SIG-M5 treated with dmso at 0.1 percent for 504 hours (cell line): ENCODE data around the gene IL1RAPL2.
"Not testable (repeated sequence)": the region's sequence is repeated elsewhere in the genome, so short reads cannot be mapped to it uniquely, and the experiment has no call there.

Experiments used
- DNase-seq: peaks from one replicate; lab custom pipeline; 2025; ENCODE audit not compliant: unreplicated experiment; lab: John Stamatoyannopoulos, UW

Gene IL1RAPL2

DNA sequence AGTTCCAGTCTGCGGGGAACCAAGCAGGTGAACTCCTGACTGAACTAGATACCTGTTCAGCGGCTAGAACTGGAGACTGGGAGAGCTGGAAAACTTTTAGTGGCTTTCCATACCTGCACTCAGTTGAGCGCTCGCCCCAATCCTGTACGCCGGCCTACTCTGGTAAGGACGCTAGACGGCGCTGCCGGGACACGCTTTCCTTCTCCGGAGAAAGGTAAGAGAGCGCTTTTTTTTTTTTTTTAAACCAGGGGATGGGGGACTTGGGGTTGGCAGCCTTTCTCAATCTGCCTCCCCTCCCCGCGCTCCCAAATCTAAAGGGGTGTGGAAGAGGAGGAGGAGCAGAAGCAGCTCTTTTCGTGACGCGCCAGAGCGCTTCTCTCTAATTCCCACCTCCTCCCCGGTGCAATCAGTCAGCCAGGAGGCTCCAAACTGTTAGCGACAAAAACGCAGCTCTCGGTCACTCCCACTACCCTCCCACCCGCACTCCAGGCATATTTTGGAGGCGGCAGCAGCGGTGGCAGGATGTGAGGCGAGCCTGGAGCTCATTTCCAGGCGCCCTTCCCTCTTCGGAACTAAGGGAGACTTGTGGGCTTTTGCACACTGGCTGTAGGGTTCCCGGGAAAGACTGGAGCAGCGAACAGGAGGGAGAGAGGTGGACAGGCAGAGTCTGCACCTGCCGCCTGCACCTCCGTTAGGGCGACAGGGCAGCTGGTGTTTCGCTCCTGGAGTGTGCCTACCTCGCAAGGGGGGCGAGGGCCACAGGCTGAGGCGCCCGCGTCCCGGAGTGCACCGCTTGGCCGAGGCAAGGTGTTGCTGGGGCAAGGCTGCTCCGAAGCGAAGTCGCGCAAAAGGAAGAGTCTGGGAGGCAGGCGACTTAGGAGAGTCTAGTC, at the start of gene IL1RAPL2:
TSS of gene IL1RAPL2 (plus strand) at position 409 of the 890 bp plus-strand sequence.
- DNase-seq: peak; percentile 0

DNA sequence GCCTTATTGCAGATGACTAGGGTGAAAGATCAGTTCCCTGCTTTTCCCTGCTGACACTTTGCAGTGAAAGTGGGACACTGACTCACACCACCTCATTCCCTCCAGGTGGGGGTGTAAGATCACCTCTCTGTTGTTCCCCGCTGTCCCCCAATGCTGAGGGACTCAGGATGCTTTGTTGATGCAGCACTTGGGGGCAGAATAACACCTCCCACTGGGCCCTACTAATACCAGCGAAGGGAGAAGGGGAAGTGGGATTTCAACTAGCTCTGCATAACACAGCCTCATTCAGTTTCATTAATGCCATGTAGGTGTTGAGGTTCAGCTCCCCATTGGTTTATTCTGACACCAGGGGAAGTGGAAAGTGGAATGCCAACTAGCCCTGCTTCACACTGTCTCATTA, 43.6 kb upstream of the IL1RAPL2 start:
- peak; percentile 0 for DNase-seq

DNA sequence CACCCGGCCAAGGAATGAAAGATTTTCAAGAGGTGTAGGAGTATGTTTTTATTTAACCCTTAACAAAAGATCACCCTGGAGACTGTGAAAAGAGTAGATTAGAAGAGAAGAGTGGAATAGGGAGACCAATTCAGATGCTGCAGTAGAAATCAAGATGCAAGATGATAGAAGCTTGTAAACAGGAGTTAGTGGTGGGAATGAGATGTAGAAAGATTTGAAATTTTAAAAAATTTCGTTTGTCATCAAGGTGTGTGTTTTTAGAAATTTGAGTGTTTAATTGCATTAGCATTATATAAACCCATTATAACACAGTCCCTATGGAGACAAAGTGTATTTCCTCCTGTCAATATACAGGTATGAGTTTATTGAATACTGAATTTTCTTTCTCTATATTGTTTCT, 42.1 kb upstream of the IL1RAPL2 start:
- no peak for DNase-seq

DNA sequence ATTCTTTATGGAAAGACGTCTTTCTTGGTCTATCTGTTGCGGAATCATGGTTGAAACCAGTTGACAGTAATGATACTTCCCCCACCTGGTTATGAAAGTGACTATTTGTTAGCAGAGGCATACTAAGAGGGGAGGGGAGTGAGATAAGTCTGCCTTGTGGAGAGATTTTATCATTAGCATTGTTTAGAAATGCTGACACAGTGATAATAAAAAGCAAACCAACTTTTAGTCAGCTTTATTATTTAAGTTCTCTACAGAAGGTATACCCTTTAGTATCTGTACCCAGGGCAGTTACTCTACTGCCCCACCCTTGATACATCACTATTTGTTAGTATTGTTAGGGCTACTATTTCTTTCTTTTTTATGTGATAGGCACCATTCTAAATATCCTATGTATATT, 26.9 kb upstream of the IL1RAPL2 start:
- no peak for DNase-seq

DNA sequence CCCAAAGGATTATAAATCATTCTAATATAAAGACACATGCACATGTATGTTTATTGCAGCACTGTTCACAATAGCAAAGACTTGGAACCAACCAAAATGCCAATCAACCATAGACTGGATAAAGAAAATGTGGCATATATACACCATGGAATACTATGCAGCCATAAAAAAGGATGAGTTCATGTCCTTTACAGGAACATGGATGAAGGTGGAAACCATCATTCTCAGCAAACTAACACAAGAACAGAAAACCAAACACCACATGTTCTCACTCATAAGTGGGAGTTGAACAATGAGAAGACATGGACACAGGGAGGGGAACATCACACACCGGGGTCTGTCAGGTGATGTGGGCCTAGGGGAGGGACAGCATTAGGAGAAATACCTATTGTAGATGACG, 23.6 kb upstream of the IL1RAPL2 start:
- not testable (repeated sequence) for DNase-seq

DNA sequence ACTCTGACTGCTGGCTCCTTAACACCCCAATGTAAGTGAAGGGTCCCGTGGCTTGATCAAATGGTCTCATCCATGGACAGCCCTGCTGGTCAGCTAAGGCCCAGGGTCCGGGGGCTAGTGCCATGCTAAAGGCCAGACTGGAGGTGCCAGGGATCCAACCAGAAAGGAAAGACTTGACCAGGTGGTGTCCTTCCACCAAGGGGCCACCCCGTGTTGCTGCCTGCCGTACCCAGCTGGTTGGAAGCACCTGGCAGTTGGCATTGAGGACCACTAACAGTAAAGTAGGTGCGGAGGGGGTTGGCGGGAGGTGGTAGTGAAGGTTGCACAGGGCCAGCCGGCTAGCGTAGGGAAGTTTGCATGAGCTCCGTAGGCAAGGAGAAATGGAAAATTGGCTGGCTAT, 1.7 kb upstream of the IL1RAPL2 start:
- DNase-seq: no peak

DNA sequence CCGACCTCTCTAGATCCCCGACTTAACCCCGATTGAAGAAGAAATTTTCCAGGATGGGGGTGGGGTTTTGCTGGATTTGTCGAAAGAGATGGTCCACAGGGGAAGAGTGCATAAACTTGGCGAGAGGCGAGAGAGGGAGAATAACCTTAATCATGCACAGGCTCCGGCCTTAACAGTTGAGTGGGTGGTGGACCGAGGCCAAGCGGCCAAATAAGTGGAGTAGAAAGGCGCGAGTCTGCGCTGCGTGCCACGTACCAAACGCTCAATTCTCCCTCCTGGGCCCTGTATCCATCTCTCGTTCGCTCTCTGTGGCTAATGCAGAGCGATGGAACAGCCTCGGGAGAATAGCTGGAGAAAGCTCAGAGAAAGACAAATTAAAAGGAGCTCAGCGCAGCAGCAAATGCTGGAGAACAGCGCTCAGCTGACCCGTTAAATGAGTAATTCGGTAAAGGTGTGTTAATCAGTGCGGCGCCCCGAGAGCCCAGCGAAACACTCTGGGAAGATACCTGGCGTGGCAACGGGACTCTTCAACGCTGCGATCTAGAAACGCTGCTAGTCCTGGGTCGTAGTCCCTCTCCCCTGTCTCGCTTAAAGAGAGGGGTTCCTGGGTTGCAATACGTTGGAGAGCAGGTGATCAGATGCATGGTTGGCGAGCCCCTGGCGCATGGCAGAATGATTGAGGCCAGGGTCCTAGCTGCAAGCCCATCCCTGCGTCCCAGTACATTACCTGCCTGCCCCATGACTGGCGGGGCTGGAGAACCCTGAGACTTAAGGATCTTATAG, 887 bp upstream of the IL1RAPL2 start:
- no peak for DNase-seq

DNA sequence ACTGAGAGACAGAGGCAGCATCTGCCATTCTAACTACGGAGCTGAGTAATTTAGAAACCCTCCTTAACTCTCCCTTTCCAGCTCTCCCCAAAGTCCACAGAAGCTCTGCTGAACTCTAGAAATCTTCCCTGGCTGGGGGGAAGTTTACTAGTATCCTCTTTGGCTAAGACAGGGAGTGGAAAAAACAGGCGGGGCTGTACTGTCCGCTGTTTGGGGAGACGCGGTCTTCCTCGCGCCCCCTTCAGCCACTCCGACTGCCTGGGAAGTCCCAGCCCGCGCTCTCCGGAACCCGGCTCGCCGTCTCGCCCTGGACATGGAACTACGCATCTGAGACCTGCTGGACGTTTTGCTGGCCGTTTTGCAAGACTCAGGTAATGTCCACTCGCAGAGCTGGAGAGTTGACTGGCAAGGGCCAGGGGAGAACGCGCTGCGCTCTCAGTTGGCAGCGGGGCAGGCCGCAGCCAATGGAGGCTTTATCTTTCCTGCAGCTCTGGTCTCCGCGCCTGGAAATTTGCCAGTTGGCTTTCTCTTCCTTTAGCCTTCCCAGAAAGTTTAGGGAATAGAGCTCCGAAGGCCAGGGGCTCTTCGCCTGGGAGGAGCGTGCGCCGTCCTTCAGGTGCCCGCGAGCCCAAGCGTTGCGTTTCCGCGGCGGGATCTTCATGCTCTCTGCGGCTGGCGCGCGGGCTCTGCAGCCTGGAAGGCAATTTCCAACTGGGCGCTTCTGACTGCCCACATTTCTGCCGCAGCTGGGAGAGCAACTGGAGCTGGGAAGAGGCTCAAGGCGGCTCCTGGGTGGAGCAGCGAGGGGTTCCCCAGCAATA, 892 bp downstream of the IL1RAPL2 start:
- no peak for DNase-seq

DNA sequence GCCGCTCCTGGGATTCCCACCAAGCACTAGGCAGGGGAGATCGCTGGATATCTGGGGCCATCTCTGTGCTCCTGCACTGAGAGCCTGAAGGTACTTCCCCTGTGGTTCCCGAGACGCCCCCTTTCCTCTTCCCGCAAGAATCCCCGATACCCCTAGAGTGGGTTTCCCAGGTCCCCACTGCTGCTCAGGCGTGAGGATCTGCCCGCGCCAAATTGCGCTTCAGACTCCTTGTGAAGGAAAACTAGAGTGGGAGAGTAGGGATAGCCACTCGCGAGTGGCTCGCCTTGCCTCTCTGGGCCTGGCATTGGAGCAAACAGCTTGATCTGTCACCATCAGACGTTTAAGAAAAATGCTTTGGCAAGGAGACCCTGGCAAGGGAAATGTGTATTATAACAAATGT, 1.5 kb downstream of the IL1RAPL2 start:
- DNase-seq: no peak

DNA sequence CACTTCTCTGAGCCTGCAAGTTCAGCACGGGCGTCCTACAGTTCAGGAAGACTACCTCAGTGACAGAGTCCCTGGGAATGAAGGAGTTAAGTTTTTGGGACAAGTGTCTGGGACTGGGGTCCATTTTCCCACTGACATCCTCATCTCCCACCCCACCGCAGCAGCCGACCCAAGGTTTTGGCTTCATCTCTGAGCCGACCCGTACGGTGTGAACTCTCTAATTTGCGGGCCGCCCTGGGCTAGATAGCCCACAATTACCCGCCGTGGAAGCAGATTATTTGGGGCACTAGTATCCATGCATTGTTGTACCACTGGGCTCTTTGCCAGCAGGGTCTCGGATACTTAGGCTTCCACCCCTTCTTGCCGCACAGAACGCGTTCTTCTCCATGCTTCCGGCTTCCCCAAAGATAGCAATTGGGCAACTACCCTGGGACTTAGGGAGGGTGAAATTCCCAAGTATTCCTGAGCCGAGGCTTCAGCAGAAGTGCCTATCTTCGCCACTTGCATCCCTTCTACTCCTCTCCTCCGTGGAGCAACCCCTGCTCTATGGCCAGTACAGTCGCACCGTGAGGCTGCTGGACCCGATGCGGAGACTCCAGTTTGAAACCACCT, 2.4 kb downstream of the IL1RAPL2 start:
- DNase-seq: no peak

DNA sequence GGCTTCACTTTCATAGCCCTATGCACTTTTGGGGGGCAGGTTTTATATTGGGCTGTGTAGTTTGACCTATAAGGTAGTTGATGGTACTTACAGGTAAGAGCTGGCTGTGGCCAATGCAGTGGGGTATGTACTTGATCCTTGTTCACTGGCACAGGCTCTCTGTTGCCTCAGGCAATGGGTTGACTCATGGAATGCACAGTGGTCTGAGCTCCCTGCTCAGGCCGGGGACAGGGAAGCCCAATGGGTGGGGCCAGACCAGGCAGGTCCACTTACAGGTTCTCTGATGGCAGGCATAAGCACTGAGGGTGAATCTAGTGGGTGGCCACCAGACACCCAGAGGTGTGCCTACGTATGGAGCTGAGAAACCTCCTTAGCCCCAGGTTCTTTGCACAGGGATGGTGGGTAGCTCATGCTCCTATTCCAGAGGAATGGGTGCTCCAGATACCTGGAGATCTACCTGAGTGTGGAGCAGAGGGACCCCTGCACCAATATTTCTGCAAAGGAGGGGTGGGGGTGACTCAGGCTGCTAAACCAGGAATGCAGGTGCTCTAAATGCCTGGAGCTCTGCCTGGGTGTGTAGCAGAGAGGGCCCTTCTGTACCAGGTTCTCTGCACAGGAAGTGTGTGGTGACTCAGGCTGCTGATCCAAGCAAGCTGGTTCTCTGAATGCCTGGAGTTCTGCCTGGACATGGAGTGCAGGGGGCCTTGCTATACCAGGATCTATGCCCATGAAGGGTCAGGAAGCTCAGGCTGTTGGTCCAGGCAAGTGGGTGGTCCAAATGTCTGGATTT, 52.3 kb downstream of the IL1RAPL2 start:
- DNase-seq: no peak

DNA sequence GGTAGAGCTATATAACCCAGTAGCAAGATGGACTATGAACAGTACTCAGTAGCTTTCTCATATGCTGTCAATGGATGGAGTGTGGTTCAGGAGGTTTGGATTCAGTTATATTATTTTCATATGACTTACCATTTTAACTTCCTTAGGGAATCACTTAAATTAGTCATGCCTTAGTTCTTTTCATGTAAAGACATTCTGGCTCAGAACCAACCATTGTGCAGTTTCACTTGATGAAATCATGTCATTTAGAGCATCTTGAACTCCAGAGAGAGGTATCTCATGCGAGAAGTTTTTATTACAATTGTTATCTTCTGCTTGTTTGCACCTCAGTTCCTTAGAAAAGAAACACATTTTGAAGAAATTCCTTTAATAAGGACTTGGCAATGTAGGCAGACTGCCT, 55.8 kb downstream of the IL1RAPL2 start:
- no peak for DNase-seq

DNA sequence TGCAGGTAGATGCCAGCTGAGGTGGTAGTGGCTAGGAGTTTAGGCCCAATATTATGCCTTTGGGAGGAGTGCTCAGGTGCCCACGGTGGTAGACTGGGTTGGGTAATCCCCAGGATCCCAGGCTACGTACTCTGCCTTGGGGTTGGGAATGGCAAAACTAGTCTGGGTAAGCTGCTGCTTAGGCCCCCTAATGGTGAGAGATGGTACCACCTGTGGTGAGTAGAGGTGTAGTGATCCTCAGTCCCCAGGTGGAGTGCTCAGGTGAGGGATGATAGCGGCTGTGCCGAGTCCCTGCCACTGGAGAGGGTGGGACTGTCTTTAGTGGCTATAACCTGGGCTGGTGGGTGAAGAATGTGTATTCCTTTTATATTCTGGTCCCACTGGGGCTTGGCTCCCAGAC, 75.2 kb downstream of the IL1RAPL2 start:
- no peak for DNase-seq

DNA sequence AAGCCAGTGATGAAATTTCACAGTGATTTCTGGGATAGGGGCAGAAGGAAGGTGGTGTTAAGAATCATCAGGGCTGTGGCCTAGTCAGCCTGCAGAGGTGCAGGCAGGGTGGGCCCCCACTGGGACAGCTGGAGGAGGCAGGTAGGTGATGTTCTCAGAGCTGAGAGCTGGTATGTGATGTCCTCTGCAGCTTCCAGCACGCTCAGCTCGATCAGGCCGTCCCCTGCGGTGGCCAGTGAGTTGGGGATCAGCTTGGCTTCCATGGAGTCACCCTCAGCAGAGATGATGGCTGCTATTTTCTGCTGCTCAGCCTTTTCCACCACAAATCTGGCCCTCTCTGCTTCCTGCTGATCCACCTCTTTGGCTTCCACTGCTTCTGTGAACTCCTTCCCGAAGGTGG, 81.1 kb downstream of the IL1RAPL2 start:
- DNase-seq: no peak

DNA sequence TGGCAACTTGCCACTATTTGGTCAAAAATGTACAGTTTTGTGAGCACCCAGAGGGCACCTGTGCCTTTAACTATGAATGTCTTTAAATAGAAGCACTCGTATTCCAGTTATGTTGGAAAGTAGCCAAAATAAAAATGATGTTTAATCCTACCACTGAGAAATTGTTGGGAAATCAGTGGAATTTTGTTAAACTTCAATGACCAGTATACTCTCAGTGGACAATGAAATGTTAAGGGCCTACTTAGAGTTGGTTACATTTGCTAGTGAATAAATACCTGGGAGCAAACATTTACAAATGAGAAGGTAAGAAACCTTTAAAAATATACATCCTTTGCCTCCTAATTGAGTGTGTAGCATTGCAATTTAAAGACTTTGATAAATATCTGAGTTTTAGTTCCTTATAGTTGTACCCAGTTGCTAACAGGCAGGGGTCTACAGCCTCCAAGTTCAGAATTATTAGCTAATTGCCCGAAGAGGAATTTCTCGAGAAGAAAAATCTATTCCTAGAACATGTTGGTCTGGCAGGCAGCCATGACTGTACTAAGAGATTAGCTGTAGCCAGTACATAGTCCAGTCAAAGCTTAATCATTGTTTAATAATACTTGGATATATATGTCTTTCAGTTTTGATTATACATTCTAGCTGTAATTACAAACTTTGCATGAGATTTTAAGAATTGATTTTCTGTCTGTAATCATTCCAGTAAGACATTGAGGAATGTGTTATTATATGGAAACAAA, 93.2 kb downstream of the IL1RAPL2 start:
- DNase-seq: no peak

DNA sequence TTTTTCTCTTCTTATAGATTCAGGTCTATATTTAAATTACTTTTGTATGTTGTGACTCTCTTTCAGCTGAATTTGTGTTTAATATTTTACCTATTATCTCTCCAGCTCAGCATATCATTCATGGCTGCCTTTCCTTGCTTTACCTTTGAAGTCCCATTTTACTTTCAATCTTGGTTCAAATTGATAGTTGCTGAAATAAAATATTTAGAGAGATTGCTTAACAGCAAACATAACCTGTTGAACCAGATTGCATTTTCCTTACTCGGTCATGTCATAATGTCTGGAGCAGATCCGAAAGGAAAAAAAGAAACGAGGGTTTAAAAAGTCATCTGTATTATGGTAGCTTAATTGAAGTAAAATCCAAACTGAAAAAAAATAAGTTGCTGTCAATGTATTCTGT, 94.1 kb downstream of the IL1RAPL2 start:
- no peak for DNase-seq

DNA sequence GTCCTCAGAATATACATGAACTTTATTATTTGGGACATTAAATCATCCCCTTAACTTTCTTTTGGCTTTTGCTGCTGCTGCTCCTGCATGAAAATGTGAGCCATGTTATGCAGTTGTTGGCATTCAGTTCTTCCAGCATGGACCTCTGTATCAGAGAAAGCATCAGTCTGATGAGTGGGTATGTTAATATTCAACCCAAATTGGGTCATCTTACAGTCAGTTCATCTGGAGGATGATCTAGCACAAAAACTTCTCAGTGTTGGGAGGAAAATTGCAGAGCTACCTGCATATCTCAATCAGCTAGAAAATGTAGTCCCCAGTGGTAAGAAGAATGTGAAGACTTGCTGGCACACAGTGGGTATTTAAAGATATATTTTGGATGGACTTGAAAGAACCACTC, 96.7 kb downstream of the IL1RAPL2 start:
- no peak for DNase-seq

DNA sequence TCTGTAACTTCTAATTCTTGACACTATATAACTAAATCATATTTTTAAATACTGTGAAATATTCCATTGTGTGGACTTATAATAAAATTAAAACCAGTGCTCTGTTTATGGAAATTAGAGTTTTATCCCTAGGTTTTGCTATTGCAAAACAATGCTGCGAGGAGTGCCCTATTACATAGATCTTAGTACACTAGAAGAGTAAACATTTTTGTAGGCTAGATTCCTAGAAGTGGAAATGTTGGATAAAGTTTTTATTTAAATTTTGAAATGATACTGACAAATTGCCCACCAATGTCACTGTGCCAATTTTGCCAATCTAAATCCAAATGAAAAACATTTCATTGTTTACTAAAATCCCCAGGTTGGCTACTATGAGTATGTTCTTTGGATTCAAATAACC, 99.7 kb downstream of the IL1RAPL2 start:
- no peak for DNase-seq

DNA sequence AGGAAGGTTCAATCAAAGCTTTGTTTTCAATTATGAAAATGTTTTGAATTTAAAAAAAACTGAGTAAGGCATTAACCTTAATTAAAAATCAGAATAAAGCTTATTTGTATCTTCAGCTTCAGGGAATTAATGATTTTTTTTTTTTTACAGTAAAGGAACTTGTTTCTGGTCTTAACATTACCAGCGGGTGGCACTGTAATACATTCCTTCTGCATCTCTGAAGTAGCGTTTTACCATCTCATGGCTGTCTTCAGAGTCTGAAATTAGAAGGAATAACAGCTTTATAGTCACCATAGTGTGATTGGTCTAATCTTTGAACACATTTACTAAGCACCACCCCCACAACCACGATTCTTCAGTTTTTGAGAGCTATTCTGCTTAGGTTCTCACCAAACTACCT, 102.6 kb downstream of the IL1RAPL2 start:
- no peak for DNase-seq

DNA sequence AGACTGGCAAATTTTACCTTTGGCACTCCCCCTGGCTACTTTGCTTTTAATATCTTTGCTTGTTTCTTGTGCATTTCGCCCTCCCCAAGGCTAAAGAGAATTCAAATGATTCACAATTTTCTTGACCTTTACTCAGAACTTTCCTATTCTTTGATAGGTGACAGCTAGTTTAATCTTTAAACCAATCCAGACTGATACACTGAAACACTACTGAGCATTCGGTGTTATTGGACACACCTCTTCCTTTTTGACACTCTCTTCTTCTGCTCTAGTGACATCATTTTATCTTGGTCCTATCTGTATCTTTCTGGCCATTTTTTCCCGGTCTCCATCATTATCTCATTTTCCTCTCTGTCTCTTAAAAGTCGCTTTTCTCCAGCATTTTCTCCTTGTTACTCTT, 103.1 kb downstream of the IL1RAPL2 start:
- DNase-seq: no peak
